Stimulated activated CD8-positive, alpha-beta memory T cell treated with anti-CD3 and anti-CD28 coated beads, Interleukin-12 subunit alpha, Interleukin-12 subunit beta, amount 100 ng/mL, for 24 hours (primary cell): ENCODE results near the gene OPCML.
"Not testable (repeated sequence)": the region's sequence is repeated elsewhere in the genome, so short reads cannot be mapped to it uniquely, and the experiment has no call there.

Experiments
- DNase-seq: peaks from one replicate; pipeline ENCODE4 v3.0.0-alpha.2; 2020; ENCODE audit errors: extremely low read depth

The OPCML gene

DNA sequence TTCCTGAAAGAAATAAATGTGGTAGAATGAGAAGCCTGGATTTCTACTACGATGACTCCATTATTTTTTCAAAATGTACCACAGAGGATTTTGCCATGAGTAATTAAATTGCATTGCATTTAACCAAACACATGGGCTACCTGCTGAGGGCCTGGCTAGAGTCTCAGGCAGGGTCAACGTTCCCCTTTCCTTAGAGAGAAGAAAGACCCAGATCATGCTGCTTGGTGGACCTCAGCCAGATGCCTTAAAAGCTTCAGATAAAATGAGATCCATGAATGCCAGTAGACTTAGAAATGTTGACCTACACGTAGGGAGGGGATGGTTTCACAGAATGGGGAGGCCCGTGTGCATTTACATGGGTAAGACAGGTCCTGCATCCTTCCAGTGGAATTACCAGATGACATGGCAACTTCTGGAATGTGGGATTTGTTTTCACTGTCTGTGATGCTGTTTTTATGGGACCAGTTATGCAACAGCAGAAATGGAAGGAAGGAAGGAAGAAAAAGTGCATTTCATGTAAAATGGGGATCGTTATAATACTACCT lies 1092.5 kb downstream of the OPCML start:
- DNase-seq = no peak

DNA sequence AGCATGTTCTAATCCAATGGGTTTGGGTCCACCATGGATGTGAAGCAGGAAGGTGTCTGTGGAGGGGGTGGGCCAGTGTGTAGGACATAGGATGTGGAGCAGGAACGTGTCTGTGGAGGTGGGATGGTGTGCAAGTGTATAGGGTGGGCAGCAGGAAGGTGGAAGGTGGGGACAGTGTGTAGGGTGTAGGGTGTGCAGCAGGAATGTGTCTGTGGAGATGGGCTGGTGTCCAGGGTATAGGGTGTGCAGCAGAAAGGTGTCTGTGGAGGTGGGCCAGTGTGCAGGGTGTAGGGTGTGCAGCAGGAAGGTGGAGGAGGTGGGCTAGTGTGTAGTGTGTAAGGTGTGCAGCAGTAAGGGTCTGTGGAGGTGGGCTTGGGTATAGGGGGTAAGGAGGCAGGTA lies 1093.9 kb downstream of the OPCML start:
- DNase-seq = no peak

DNA sequence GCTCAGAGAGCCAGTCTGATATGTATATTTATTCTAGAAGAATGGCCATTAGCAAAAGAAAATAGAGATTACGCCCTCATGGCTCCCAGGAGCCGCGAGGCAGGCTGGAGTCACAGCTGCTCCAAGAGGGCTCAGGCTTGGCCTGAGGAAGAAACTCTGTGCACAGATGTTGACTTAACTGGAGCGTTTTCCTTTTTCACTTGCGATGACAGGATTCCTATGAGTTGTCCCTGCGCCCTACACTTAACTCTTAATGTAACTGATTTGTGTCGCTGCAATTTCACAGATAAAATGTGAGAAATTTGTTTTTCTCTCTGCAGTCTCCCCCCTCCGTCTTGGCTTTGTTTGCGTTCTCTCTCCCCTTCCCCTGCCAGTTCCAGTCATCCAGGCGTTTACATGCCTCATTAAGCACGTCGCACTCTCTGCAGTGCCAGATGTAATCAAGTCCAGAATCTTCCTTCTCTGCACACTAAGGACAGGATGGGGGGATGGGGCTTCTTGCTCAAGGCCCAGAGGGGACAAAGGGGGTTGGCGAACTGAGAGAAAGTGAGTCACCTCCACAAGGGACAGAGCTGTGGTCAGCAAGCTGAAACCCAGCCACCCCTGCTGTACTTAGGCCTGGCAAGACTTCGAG lies 1101.8 kb downstream of the OPCML start:
- no peak for DNase-seq

DNA sequence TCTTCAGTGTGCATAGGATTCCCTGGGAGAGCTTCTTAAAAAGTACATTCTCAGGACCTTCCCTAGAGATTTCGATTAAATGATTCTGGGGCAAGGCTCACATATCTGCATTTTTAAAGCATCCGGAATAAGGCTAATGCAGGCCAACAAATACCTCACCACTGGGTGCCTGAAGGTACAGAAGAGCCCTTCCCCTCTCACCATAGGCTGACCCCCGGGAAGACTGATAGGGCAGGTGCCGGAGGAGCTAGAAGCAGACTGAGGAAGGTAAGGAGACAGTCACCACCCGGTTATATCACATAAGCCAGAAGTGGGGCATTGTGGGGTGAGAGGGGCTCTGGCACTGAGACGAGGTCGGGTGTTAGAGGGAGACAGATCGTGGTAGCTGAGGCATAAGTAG lies 1102.6 kb downstream of the OPCML start:
- DNase-seq = no peak

DNA sequence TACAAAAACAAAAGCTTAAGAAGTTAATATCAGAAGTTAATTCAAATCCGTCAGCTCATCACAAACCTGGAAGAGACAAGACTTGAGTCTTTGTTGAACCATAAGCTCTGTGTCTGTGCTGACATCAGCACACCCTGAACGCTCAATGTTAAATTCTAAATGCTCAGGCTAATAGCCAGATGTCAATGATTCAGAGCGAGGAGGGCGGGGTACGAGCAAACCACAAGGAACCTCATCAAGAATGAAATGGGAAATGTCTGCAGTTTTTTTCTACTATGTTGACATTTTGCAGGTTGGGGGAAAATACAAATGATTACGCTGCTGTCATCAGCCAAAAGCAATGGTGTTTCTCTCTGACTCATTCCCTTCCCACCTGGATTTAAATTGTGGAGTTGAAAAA lies 1104.7 kb downstream of the OPCML start:
- DNase-seq = no peak

DNA sequence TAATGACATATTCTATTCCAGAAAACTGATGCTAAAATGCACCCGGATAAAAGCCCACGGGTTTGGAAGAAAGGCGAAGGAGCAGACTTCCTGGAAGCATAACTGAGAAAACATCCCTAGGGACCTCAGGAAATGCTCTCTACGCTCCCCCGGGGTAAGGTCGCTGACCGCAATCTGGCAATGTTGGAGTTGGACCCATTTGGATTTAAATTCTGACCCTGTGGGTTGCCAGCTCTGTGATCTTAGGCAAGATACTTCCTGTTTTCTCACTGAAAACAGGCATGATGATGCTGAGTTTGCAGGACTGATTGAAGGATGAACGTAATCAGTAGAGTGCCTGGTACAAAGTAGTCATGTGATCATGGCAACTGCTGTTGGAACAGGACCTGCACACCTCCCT lies 1107.9 kb downstream of the OPCML start:
- DNase-seq = no peak

DNA sequence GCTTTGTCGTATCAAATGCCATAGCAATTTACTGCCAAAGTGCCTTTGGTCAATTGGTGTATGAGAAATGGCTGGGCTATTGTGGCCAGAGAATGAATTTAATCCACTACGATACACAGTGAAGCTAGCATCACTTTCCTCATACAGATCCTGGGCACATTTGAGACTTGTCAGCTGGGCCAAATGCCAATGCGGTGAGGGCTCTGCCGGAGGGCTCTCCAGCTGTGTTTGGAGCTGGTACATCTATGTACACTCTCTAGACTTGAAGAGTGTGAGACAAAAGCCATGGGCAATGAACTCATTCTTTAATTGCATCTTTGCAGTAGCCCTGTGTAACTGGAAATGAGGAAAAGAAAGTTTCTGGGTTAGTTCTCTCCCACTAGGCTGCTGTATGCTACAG lies 1109.0 kb downstream of the OPCML start:
- no peak for DNase-seq

DNA sequence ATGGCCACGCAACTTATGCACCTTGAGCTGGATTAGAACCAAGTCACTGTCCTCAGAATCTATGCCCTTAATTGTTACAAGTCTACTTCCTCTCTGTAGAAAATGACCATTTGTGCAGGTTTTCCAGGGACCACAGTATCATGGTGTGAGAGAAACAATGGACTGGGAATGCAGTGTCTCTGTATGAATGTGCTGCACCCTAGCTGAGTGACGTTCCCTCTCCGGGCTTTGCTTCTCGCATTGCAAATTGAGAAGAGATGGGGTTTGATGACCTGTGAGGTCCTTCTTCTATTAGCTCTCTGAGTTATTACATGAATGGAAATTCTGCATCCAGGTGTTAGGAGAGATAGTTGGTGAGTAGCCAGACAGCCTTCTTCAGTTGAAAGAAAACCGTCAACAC lies 1109.6 kb downstream of the OPCML start:
- DNase-seq = no peak

DNA sequence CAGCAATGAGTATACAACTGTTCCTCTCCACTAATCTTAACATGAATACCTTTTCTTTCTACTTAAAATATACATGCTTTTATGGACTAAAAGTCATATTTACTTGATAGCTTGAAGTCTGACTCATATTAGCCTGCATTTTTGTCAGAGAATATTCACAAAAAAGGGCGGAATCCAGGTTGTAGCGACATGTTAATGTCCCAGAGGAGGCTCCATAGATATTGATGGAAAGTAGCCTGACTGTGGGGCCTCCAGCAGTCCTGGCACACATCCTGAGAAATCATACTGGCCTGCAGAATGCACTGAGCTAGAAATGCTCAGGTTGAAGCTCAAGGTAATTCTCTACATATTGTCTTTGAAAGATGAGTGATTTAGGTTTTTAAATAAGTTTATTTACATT lies 1110.7 kb downstream of the OPCML start:
- no peak for DNase-seq

DNA sequence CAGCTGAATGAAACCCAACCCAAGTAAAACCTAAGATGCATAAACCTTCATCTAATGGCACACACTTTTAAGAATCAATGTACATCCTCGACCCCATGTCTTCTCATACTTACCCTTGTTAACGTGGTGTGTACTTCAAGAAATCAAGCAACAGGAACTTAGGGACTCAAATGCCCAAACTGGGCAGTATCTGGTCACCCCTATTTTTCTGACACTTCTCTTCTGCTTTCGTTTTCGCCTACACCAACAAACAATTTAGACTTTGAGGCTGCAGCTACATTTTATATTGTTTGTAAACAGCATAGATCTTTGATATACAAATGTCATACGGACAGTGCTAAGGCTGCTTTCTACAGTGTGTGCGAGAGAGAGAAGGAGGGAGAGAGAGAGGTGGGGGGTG lies 1117.8 kb downstream of the OPCML start:
- DNase-seq = no peak

DNA sequence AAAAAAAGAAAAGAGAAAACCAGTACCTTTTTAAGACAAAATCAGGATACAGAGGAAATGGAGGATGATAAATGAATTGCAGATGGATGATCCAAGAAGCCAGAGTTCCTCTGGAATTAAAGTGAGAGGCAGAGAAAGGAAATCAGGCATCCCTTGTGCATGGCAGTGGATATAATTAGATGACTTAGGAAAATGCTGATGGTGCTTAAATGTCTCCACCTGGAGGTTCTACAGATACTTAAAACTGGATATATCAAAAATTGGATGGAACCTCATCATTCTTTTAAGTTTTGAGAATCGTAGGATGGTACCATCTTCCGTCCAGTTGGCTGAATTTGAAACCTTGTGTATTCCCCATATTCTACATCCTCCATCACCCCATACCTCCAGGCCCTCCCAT lies 1121.9 kb downstream of the OPCML start:
- no peak for DNase-seq

DNA sequence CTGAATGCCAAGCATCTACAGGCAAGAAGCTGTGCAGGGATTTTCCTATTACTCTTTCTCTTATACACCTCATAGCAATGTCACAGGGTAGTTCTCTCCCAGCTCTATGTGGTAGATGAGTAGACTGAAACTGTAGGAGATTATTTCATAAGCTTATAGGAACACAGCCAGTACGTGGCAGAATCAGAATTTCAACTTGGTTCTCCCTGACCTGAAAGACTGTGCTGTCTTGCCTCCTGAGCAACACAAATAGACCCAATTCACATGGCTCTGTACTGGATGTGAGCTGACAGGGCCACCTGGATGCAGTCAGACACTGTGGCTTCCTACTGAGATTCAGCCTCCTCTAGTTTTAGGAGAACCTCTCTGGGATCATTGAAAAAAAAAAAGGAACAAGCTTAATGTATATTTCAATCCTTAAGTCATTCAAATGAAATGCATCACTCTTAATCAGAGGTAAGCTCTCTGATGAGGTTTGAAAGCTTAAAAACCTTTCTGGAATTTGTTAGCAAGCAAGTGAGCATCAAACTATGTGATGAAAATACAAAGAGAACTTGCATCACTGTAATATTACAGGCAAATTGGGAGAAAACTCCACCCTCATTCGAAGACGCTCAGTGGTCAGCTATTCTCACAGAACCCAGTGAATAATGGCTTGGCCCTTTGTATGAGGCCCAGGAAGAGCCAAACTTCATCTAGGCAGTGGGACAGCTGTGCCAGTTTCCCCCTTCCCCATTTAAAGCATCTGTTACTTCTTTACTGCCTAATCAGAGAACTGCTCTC lies 1122.5 kb downstream of the OPCML start:
- DNase-seq = no peak

DNA sequence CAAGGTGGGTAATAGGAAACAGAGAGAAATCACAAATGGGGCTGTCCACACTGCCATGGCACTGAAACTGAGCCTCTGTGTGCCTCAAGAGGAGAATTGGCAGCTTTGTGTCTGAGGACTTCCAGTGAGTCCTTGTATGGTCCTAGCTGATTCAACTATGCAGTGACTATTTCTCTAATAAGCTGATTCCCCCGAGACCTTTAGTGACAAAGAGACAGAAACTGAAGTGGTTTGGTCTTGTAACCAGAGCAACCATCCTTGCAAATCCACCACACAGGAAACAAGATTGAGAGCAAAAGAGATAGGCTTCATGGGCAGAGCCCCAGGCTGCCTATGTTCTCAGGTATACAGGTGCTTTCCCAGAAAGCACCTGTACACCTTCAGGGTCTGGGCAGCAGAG lies 1123.4 kb downstream of the OPCML start:
- no peak for DNase-seq

DNA sequence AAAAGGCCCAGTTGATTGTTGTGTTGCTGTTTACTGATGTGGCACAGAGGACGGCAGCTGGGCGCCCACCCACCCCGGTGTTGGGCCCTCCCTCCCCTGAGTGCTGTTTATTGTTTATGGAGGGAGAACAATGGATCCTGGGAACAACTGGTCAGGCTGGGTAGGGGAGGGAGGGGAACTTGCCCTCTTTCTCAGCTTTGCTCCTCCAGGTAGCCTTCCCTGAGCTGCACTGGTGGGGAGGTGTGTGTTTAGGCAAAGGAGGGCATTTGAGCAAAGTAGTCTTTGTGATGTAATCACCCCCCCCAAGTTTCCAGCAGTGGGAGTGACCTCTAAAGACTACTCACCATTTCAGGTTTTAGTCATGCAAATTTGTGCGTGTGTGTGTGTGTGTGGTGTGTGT lies 1126.6 kb downstream of the OPCML start:
- no peak for DNase-seq

DNA sequence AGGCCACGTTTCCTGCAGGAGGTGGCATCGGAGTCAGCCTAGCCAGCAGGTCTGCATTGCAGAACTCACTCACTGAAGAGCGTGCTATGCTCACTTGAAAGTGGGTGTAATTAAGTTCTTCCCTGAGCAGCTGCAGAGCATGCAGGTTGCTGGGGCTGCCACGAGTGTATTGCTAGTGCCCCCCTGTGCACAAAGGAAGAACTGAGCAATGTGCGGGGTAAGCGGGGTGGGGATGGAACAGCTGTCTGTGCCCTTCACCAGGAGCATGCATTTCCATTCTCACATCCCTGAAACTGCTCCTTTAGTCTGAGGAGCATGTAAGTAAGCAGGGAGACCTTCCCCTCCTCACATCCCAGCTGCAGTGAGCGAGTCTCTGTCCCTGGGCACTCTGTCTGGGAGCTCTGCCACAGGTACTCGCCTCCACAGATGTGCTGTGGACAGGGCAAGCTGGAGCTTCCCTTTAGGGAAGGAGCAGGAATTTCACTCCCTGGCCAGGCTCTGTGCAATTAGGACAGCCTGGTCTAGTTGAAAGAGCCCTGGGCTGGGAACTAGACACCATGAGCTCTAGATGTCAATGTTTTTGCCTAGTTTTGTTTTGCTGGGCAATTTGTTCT lies 1130.1 kb downstream of the OPCML start:
- DNase-seq = no peak

DNA sequence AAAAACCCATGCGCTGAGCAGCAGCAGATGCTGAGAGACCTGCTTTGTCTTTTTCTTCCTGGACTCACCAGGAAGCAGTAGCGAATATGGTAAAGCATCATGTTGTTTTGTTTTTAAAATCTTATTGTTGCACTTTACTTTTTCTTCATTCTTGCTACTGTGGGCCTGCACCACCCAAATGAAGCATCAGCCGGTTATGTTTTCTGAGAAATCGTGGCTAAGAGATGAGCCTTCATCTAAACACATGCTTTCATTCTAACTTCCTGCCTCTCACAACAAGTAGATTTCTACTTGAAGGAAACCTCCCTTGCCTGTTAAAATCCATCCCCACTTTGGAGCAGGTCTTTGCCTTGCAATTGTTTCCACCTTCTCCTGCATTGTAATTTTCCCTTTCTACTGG lies 1136.0 kb downstream of the OPCML start:
- DNase-seq = no peak

DNA sequence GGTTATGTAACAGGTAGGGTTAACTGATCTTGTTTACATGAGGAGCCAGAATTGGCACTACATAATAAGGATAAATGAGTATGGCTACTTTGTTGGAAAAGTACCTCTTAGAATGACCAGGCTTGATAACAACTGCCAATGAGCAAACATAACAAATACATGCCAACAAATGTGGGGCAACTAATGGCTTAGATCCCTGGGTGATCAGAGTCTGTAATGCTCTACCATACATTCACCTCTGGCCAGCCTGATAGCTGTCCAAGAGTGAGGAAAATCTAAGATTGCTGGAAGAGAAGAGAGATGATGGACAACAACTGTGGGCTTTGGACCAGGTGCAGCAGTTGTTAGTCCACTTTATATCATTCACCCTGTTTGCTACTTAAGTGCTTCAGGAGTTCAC lies 1136.9 kb downstream of the OPCML start:
- no peak for DNase-seq

DNA sequence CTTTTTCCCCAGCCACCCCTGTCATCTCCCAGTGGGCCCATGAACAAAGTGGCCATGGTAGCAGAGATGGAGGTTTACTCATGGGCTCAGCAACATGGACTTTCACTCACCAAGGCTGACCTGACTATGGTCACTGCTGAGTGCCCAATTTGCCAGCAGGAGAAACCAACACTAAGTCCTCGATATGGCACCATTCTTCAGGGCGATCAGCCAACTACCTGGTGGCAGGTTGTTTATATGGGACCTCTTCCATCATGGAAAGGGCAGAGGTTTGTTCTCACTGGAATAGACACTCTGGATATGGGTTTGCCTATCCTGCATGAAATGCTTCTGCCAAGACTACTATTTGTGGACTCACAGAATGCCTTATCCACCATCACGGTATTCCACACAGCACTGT lies 1152.8 kb downstream of the OPCML start:
- DNase-seq = no peak

DNA sequence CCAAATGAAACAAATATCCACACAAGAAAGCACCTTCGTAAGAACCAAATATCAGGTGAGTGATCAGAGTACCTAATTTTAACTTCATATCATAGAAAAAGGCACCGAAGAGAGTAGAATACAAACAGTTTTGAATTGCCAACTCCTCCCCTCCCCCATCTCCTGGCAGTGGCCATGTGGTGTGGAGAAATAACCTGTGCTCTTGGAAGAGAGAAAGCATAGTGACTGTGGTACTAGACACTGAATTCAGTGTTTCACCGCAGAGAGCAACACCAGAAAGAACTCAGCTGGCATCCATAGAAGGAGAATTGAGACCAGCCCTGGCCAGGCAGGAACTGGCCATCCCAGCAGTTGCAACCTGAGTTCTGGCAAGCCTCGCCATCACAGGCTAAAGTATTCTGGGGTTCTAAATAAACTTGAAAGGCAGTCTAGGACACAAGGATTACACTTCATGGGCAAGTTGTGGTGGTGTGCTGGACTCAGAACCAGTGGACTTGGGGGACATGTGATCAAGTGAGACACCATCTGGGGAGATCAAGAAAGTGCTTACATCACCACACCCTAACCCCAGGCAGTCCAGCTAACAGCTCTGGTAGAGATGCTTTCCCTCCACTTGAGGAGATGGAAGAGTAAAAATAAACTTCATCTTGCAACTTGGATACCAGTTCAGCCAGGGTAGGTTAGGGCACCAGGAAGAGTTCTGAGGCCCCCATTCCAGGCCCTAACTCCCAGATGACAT lies 1158.7 kb downstream of the OPCML start:
- no peak for DNase-seq

DNA sequence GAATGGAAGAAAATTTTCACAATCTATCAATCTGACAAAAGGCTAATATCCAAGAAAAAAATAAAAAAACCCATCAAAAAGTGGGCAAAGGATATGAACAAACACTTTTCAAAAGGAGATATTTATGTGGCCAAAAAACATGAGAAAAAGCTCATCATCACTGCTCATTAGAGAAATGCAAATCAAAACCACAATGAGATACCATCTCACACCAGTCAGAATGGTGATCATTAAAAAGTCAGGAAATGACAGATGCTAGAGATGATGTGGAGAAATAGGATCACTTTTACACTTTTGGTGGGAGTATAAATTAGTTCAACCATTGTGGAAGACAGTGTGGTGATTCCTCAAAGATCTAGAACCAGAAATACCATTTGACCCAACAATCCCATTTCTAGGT lies 1162.2 kb downstream of the OPCML start:
- not testable (repeated sequence) for DNase-seq

DNA sequence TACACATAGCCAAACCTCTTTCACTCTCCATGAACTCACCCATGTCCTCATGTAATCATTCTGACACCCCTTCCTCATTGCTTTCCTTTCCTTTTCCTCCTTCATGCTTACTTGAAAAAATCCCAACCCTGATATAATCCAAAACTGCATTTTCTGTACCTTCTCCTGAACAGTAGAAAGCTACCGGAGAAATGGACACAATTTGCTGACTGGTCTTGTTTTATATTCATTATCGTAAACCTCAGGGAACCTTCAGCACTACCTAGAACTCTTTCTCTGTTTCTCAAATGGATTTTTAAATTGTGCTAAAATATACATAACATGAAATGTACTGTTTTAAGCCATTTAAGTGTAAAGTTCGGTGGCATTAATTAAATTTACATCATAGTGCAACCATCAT lies 1165.0 kb downstream of the OPCML start:
- no peak for DNase-seq

DNA sequence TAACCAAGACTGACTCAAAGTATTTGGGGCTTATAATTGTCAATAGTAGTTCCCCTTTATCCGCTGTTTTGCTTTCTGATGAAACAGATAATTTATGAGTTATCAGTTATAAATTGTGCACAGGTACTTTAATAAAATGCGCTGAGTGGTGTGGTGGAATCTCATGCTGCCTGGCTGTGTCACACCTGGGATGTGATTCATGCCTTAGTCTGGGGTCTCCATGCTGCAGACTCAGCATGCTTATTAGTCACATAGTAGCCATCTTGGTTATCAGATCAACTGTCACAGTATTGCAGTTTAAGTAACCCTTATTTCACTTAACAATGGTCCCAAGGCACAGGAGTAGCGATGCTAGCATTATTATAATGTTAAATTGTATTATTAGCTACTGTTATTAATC lies 1166.7 kb downstream of the OPCML start:
- no peak for DNase-seq
